ENCODE data around the gene TRERF1. TPM values are rescaled to one million over a fixed set of nuclear protein-coding genes. Genes with fewer than 3 reads are reported as not detected.
"Not testable (repeated sequence)": the region's sequence is repeated elsewhere in the genome, so short reads cannot be mapped to it uniquely, and the experiment has no call there.

Gene TRERF1
- total RNA-seq, 1 donor from 2014 or later, result 37.3 TPM

DNA sequence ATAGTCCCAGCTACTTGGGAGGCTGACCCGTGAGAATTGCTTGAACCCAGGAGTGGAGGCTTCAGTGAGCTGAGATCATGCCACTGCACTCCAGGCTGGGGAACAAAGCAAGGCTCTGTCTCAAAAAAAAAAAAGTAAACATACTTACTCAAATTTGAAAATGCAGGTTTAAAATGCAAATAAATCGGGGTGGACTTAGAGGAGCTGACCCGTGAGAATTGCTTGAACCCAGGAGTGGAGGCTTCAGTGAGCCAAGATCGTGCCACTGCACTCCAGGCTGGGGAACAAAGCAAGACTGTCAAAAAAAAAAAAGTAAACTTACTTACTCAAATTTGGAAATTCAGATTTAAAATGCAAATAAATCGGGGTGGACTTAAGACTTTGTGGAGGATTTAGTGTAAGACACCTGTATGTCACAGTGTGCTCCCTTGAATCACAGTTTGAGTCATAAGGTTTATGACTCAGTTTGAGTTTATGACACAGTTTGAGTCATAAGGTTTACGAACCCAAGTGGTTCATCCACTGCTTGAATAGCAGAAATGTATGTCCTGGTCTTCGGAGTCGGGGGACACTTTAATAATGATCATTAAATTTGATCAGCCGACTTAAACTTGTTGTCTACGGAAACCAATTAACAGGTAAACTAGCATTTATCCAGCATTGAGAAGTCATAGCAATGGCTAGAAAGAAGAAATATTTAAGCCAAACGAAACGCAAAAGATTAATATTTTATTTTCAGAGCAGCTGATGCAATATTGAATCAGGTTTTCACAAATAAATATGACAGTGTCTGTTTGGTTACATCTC, 227.3 kb downstream of the TRERF1 start:
- no peak for DNase-seq
- Mint-ChIP-seq H3K27ac (peak overlapping the region; percentile 81), H3K27me3 (no peaks in the 10 kb centered on the region), H3K9me3 (no peaks in the 10 kb centered on the region), H3K4me3 (peak overlapping the region; percentile 64), H3K4me1 (peaks cover 9% of the 10 kb centered on the region), H3K36me3 (ENCODE audit: low read depth) (peaks cover 19% of the 10 kb centered on the region)
- intact Hi-C loops (cut with micrococcal nuclease), result loop anchor here (1.0 to 2.0 kb wide), 2 partner anchors 116 to 145 kb away; no protein-coding TSS in a partner anchor

DNA sequence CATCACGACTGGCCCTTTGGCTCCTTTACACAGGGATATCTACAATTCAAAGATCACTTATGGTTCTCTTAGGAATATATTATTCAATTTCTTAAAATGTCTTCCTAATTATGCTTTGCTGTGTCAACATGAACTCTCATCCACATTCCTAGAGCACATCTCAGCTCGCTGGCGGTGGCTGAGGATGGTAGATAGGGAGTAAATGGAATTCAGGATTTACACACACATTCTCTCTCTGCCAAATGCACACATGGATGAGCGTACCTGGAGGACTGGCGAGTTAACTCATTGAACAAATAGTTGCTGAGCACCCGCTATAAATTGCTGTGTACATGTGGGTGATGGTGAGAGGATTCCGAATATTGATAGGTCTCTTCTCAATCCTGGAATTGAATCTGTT, 229.3 kb downstream of the TRERF1 start:
- H3K27me3 Mint-ChIP-seq, result no peaks in the 10 kb centered on the region
- no peak overlapping the region for H3K4me3 Mint-ChIP-seq
- no peak for DNase-seq
- H3K36me3 Mint-ChIP-seq (ENCODE audit: low read depth), result peaks cover 7% of the 10 kb centered on the region
- no peak overlapping the region for H3K27ac Mint-ChIP-seq
- H3K9me3 Mint-ChIP-seq, result no peaks in the 10 kb centered on the region
- H3K4me1 Mint-ChIP-seq, result peaks cover 13% of the 10 kb centered on the region
- intact Hi-C loops (cut with micrococcal nuclease), result no loop called here

DNA sequence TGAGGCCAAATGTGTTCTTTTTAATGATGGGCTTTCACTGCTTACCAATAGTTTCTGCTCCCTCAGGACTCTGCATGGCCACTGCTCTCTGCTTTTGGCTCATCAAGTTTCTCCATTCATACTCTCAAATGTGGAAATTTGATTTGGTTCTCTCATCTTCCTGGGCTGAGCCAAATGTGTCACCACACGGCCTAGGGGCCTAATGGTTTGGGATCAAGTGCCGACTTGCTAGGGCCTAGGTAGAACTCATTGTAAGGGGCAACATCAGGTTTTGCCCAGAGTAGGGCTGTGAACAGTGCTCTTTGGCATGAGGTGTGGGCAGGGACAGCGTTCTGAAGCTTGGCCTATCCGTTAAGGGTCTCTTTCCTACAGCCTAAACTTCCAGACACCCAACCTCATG, 230.2 kb downstream of the TRERF1 start:
- Mint-ChIP-seq H3K27ac (no peak overlapping the region), H3K4me3 (no peak overlapping the region), H3K4me1 (peaks cover 17% of the 10 kb centered on the region), H3K36me3 (ENCODE audit: low read depth) (peaks cover 4% of the 10 kb centered on the region), H3K9me3 (no peaks in the 10 kb centered on the region), H3K27me3 (no peaks in the 10 kb centered on the region)
- intact Hi-C loops (cut with micrococcal nuclease), result no loop called here
- no peak for DNase-seq

DNA sequence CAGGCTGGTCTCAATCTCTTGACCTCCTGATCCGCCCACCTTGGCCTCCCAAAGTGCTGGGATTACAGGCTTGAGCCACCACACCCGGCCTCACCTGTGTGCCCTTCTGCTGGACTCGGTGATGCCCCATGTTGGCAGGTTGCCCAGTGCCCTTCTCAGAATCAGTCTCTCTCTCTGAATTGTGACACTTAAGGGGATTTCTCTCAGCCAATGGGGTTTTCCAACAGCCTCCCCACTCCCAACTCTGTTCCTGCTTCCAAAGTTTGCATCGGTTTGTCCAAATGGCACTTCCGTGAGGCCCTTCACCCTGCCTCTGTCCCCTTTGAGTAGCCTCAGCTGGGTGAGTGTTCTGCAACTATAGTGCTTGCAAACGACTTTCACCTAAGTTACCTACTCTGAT, 230.9 kb downstream of the TRERF1 start:
- no peak for DNase-seq
- H3K9me3 Mint-ChIP-seq, result no peaks in the 10 kb centered on the region
- intact Hi-C loops (cut with micrococcal nuclease), result no loop called here
- H3K4me1 Mint-ChIP-seq, result peaks cover 21% of the 10 kb centered on the region
- peaks cover 4% of the 10 kb centered on the region for H3K36me3 Mint-ChIP-seq (ENCODE audit: low read depth)
- H3K4me3 Mint-ChIP-seq, result no peak overlapping the region
- H3K27me3 Mint-ChIP-seq, result no peaks in the 10 kb centered on the region
- H3K27ac Mint-ChIP-seq, result no peak overlapping the region

DNA sequence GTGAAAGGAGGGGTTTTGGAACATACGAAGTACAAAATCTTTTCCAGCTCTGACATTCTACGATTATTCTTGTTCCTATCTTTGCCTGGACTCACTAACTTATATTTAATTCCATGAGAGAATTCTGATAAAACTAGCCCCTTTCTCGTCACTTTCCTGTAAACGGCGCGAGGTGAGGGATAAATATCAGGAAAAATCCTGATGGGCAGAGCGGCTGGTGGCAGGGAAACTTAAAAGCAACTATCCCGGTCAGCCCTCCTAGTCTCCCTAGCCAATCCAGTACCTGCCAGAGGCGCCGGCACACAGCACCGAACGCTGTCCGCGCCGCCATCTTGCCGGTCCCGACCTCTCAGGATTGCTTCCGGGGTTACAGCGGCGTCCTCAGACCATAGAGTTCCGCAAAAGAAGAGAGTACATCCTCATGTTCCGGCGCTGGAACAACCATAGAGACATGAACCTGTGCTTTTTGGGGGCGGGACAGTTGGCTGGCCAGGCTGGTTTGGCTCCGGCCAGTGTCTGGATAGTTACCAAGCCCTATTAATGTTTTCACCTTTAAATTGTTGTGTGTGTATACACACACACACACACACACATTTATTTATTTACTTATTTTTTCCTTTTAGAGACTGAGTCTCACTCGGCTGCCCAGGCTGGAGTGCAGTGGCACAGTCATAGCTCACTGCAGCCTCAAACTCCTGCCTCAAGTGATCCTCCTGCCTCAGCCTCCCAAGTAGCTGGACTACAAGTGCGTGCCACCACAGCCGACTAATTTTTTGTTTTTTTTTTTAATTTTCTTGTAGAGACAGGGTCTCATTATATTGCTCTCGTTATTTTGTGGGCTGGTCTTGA, 234.0 kb downstream of the TRERF1 start, which contains the start of gene MRPS10:
Gene MRPS10 (minus strand): TSS at position 343 of the 849 bp plus-strand sequence. CDS start 12 bp downstream, at position 331.
- H3K4me1 Mint-ChIP-seq, result peaks cover 21% of the 10 kb centered on the region
- peak within 1 kb of the TSS; percentile 98 for H3K4me3 Mint-ChIP-seq
- intact Hi-C loops (cut with micrococcal nuclease), result loop anchor here (1.0 to 5.0 kb wide), 8 partner anchors 167 to 660 kb away; partner anchors contain the start of genes BYSL, MED20, RPL7L1 and TAF8
- H3K9me3 Mint-ChIP-seq, result no peaks in the 10 kb centered on the region
- H3K27me3 Mint-ChIP-seq, result no peaks in the 10 kb centered on the region
- H3K36me3 Mint-ChIP-seq (ENCODE audit: low read depth), result peaks cover 15% of the 10 kb centered on the region
- DNase-seq, result peak; percentile 97
- H3K27ac Mint-ChIP-seq, result peak within 1 kb of the TSS; percentile 93

DNA sequence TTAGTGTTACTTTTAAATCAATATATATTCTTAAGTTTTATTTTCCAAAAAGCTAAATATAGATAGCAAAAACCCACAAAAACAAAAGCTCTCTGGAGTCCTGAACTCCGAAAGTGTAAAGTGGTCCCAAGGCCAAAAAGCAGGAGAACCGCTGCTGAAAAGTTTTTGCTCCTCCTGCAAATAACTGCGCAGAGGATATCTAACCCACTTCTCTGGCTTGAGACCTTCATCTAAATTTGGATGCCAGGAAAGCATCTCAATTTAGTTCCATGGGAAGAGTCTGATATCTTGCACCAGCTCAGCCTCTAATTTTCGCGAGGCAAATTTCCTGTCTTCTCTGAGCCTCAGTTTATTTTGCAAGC, 234.6 kb downstream of the TRERF1 start:
- intact Hi-C loops (cut with micrococcal nuclease), result loop anchor here (1.0 to 5.0 kb wide), 8 partner anchors 167 to 660 kb away; partner anchors contain the start of genes BYSL, MED20, RPL7L1 and TAF8
- no peaks in the 10 kb centered on the region for H3K27me3 Mint-ChIP-seq
- H3K27ac Mint-ChIP-seq, result peak overlapping the region; percentile 93
- H3K4me1 Mint-ChIP-seq, result peaks cover 23% of the 10 kb centered on the region
- H3K36me3 Mint-ChIP-seq (ENCODE audit: low read depth), result peaks cover 19% of the 10 kb centered on the region
- no peak for DNase-seq
- H3K9me3 Mint-ChIP-seq, result no peaks in the 10 kb centered on the region
- H3K4me3 Mint-ChIP-seq, result peak overlapping the region; percentile 98

DNA sequence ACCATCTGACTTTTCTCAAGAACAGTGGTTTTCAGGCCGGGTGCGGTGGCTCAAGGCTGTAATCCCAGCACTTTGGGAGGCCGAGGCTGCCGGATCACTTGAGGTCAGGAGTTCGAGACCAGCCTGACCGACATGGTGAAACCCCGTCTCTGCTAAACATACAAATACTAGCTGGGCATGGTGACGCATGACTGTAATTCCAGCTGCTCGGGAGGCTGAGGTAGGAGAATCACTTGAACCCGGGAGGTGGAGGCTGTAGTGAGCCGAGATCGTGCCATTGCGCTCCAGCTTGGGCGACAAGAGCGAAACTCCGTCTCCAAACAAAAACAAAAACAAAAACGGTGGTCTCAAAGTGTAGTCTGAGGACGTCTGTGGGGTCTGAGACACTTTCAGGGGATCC, 235.2 kb downstream of the TRERF1 start:
- not testable (repeated sequence) for H3K27me3 Mint-ChIP-seq, DNase-seq, H3K9me3 Mint-ChIP-seq
- H3K4me1 Mint-ChIP-seq, result peaks cover 23% of the 10 kb centered on the region
- peak overlapping the region; percentile 80 for H3K4me3 Mint-ChIP-seq
- intact Hi-C loops (cut with micrococcal nuclease), result loop anchor here (2.0 to 5.0 kb wide), 7 partner anchors 236 to 661 kb away; partner anchors contain the start of genes BYSL, MED20, RPL7L1 and TOMM6
- peak overlapping the region; percentile 51 for H3K27ac Mint-ChIP-seq
- H3K36me3 Mint-ChIP-seq (ENCODE audit: low read depth), result peaks cover 25% of the 10 kb centered on the region

DNA sequence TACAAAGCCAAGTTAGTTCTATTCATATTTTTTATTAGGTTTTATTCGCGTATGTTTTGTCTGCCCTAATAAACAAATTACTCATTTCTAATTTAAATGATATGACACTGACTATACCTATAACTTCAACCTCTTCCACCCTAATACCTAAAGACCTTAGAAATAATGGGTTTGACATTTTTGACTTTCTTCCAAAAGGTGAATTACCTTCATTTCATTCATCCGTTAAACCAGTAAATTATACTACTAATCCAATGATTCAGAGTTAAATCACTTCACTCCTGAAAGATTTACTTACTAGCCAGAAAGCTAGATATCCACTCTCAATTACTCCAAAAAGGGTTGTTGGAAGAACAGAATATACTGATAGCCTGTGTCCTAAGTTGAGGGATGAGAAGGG, 239.3 kb downstream of the TRERF1 start:
- Mint-ChIP-seq H3K4me1 (peaks cover 16% of the 10 kb centered on the region), H3K9me3 (no peaks in the 10 kb centered on the region), H3K4me3 (no peak overlapping the region), H3K27me3 (no peaks in the 10 kb centered on the region), H3K36me3 (ENCODE audit: low read depth) (peaks cover 47% of the 10 kb centered on the region), H3K27ac (no peak overlapping the region)
- no peak for DNase-seq
- intact Hi-C loops (cut with micrococcal nuclease), result no loop called here

DNA sequence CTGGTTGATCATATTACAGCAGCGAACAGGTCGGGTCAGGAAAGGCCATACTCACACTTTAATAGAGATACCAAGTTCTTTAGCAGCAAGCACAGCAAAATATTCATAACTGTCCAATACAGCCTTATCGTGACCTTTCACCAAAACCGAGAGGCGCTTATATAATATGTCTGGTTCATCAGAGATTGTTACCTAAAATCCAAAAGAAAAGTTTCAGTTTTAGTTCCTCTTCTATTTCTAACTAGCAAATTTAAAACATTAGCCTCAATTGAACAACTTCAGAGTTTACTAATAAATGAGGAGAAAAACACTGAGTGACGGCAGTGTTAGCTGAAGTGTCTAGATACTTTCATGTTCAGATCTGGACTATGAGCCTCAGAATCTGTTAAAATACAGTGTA, 240.0 kb downstream of the TRERF1 start:
- intact Hi-C loops (cut with micrococcal nuclease), result no loop called here
- H3K4me1 Mint-ChIP-seq, result peaks cover 15% of the 10 kb centered on the region
- no peak overlapping the region for H3K4me3 Mint-ChIP-seq
- H3K27ac Mint-ChIP-seq, result no peak overlapping the region
- H3K27me3 Mint-ChIP-seq, result no peaks in the 10 kb centered on the region
- H3K36me3 Mint-ChIP-seq (ENCODE audit: low read depth), result peaks cover 46% of the 10 kb centered on the region
- H3K9me3 Mint-ChIP-seq, result no peaks in the 10 kb centered on the region
- no peak for DNase-seq

DNA sequence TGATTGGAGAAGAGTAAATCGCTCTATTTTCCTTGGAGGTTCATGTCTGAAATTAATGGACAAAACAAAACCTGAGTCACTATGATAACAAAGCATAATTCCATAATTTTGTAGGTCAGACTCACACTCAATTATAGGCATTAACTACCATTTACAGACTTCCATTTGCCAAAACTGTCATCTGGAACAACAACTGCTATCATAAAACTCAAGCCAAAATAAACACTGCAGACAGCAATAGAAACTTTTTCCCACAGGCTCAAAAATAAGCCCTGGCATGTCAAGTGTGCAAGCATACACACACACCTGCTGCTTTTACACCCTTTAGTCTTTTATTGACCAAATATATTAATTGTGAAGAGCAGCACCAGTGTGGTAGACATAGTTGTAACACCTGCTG, 241.2 kb downstream of the TRERF1 start:
- H3K36me3 Mint-ChIP-seq (ENCODE audit: low read depth), result peaks cover 53% of the 10 kb centered on the region
- no peak overlapping the region for H3K4me3 Mint-ChIP-seq
- DNase-seq, result no peak
- H3K27me3 Mint-ChIP-seq, result no peaks in the 10 kb centered on the region
- intact Hi-C loops (cut with micrococcal nuclease), result no loop called here
- peaks cover 9% of the 10 kb centered on the region for H3K4me1 Mint-ChIP-seq
- H3K27ac Mint-ChIP-seq, result no peak overlapping the region
- no peaks in the 10 kb centered on the region for H3K9me3 Mint-ChIP-seq

DNA sequence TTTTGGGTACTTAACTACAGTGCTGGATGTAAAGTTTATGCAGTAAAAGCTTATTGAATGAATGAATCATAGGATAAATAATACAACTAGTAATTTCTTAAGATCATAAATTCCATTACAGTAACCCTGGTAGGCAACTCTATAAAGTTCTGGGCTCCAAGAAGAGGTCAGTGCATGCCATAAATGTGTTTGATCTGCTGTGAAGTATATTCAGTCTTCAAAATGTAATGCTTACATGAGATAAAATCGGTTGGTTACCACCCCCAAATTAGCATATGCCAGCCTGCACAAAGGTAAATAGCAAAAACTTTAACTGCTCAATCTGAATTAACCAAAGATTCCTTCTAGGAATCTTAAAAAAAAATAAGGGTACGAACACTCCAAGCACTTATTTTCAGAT, 244.2 kb downstream of the TRERF1 start:
- H3K4me1 Mint-ChIP-seq; DNase-seq; H3K27me3 Mint-ChIP-seq; intact Hi-C loops (cut with micrococcal nuclease); H3K4me3 Mint-ChIP-seq; H3K9me3 Mint-ChIP-seq; H3K27ac Mint-ChIP-seq: not testable (repeated sequence)
- peaks cover 50% of the 10 kb centered on the region for H3K36me3 Mint-ChIP-seq (ENCODE audit: low read depth)

DNA sequence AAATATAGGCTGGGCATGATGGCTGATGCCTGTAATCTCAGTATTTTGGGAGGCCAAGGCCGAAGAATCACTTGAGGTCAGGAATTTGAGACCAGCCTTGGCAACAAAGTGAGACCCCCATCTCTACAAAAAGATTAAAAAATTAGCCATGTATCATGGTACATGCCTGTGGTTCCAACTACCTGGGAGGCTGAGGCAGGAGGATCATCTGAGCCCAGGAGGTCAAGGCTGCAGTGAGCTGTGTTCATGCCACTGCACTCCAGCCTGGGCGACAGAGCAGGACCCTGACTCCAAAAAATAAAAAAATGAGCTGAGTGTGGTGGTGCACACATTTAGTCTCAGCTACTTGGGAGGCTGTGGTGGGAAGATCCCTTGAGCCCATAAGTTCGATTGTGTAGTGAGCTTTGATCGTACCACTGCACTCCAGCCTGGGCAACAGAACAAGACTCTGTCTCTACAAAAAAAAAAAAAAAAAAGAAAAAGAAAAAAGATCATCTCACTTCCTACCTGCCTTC, 246.9 kb downstream of the TRERF1 start:
- no peak for DNase-seq
- intact Hi-C loops (cut with micrococcal nuclease), result no loop called here
- no peaks in the 10 kb centered on the region for H3K27me3 Mint-ChIP-seq
- no peaks in the 10 kb centered on the region for H3K4me1 Mint-ChIP-seq
- H3K36me3 Mint-ChIP-seq (ENCODE audit: low read depth), result peaks cover 35% of the 10 kb centered on the region
- H3K27ac Mint-ChIP-seq, result no peak overlapping the region
- no peaks in the 10 kb centered on the region for H3K9me3 Mint-ChIP-seq
- H3K4me3 Mint-ChIP-seq, result no peak overlapping the region

DNA sequence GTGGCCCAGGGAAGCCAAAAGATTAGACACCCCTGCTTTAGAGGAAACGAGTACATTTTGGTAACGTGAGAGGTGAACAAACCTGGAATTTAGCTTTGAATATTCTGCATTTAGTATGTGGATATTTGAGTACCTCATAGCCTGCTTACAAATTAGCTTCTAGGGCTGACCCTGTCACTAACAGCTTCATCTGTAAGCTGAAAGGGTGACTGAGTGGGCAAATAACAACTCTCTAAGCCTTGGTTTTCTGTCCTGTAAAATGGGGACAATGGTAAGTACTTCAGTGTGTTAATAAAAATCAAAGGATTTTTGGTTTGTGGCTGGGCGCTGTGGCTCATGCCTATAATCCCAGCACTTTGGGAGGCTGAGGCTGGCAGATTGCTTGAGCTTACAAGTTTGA, 248.5 kb downstream of the TRERF1 start:
- H3K4me1 Mint-ChIP-seq, result no peaks in the 10 kb centered on the region
- H3K27ac Mint-ChIP-seq, result no peak overlapping the region
- H3K36me3 Mint-ChIP-seq (ENCODE audit: low read depth), result peaks cover 34% of the 10 kb centered on the region
- no peaks in the 10 kb centered on the region for H3K27me3 Mint-ChIP-seq
- H3K9me3 Mint-ChIP-seq, result no peaks in the 10 kb centered on the region
- DNase-seq, result no peak
- intact Hi-C loops (cut with micrococcal nuclease), result no loop called here
- no peak overlapping the region for H3K4me3 Mint-ChIP-seq

Data from activated CD4-positive, alpha-beta T cell treated with anti-CD3 and anti-CD28 coated beads, Interleukin-2, amount 10 ng/mL, durations not matched to agents 24 days and 14 days (primary cell).